Endothelial cell (in vitro differentiated cells): Measurements from ENCODE around the gene PRKCH. TPM values are rescaled to one million over a fixed set of nuclear protein-coding genes. Genes with fewer than 3 reads are reported as not detected.

Source experiments
- DNase-seq: peaks from one replicate; pipeline ENCODE4 v3.0.0; 2021; ENCODE audit warnings: low spot score
- H3K27ac Mint-ChIP-seq: one replicate; pipeline ENCODE4 v1.8.0; 2021; ENCODE audit warnings: mixed read lengths, inconsistent platforms; ENCODE audit not compliant: unreplicated experiment
- H3K27me3 Mint-ChIP-seq: one replicate; pipeline ENCODE4 v1.8.0; 2021; ENCODE audit warnings: mild to moderate bottlenecking, moderate library complexity, mixed read lengths, inconsistent platforms; ENCODE audit not compliant: unreplicated experiment
- H3K36me3 Mint-ChIP-seq: one replicate; pipeline ENCODE4 v1.8.0; 2021; ENCODE audit warnings: mild to moderate bottlenecking, low read depth, mixed read lengths, inconsistent platforms; ENCODE audit not compliant: unreplicated experiment
- H3K4me1 Mint-ChIP-seq: one replicate; pipeline ENCODE4 v1.8.0; 2021; ENCODE audit warnings: mild to moderate bottlenecking, mixed read lengths, inconsistent platforms; ENCODE audit not compliant: unreplicated experiment
- H3K4me3 Mint-ChIP-seq: one replicate; pipeline ENCODE4 v1.8.0; 2021; ENCODE audit warnings: mild to moderate bottlenecking, mixed read lengths, inconsistent platforms; ENCODE audit not compliant: unreplicated experiment
- H3K9me3 Mint-ChIP-seq: one replicate; pipeline ENCODE4 v1.8.0; 2021; ENCODE audit warnings: mixed read lengths, inconsistent platforms; ENCODE audit not compliant: unreplicated experiment
- total RNA-seq: library from RNA; stranded (reverse); fragmentation: NEBNext Ultra II Directional; extraction: Animal tissue kit (Norgen Biotek cat#: 25700); gene quantifications from one replicate; pipeline ENCODE4 v1.2.1, GENCODE V29; 2021; ENCODE audit not compliant: unreplicated experiment
- TF ChIP-seq, protein P1 (sequence below): fragments of 200-600 bp; sonication (generic); IDR thresholded peaks from one replicate; pipeline ENCODE4 v1.5.0; 2021; ENCODE audit warnings: antibody characterized with exemption; ENCODE audit not compliant: unreplicated experiment

Gene PRKCH
- total RNA-seq, 1 donor from 2014 or later, result 42.5 TPM

DNA sequence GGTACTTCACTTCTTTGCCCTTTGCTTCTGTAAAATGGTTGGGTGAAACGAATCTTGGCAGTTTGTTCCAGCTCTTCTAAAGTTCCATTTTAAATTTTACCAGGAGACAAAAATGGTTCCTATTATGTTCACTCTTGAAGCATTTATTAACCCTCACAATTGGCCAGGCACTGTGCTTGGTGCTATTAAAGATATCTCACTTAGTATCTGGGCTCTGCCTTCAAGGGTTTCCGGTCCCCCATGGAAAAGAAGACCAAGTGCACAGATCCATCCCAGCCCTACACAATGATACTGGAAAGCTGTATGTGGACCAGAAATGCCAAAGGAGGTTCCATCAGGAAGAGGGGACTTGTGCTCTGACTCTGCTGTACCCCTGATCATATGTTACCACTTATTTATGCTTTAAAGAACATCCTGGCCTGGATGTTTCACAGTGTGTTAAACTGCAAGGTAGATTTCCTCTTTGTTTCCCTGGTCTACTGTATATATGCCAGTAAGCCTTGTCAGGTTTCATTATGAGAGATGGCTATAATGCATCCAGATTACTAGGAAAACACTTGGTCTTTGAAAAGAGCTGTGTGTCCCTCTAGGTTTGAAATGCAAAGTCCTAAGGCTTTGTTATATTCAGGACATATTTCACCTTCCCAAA is 154.8 kb downstream of the PRKCH start:
- no peak for DNase-seq
- no peaks in the 10 kb centered on the region for H3K9me3 Mint-ChIP-seq
- peaks cover 14% of the 10 kb centered on the region for H3K27me3 Mint-ChIP-seq
- peaks cover 42% of the 10 kb centered on the region for H3K4me1 Mint-ChIP-seq
- H3K4me3 Mint-ChIP-seq, result no peak overlapping the region
- H3K36me3 Mint-ChIP-seq, result peaks cover 4% of the 10 kb centered on the region
- TF ChIP-seq, protein P1, sequence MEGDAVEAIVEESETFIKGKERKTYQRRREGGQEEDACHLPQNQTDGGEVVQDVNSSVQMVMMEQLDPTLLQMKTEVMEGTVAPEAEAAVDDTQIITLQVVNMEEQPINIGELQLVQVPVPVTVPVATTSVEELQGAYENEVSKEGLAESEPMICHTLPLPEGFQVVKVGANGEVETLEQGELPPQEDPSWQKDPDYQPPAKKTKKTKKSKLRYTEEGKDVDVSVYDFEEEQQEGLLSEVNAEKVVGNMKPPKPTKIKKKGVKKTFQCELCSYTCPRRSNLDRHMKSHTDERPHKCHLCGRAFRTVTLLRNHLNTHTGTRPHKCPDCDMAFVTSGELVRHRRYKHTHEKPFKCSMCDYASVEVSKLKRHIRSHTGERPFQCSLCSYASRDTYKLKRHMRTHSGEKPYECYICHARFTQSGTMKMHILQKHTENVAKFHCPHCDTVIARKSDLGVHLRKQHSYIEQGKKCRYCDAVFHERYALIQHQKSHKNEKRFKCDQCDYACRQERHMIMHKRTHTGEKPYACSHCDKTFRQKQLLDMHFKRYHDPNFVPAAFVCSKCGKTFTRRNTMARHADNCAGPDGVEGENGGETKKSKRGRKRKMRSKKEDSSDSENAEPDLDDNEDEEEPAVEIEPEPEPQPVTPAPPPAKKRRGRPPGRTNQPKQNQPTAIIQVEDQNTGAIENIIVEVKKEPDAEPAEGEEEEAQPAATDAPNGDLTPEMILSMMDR, result no peak
- H3K27ac Mint-ChIP-seq, result peak overlapping the region; percentile 84

DNA sequence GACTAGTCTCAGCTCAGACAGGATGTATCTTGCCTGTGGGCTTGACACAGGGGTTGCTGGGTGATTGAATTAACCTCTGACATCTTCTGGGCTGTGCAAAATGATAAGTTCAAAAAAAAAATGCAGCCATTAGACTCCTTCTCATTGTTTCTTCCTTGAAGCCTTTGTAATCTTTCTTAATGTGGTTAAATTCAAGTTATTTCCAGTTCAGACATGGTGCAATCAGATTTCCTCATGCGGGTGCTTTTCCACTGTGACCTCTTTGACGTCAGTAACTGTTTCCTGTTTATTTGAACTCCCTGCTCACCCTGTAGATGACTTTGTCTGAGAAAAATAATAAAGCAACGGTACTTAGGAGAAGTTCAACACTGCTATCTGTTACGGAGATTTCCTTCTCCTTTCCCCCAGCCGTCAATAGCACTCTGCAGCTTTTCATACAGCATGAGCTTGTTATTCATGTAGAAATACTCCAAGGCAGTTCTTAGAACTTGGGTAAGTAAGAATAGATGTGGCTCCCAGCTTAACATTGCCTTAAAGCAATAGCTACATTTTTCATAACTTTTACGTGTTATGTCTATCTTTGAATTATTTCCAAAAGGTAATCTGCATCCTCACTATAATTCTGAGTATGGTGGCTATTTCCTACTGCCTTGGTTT is 155.5 kb downstream of the PRKCH start:
- Mint-ChIP-seq H3K27me3 (peaks cover 11% of the 10 kb centered on the region), H3K4me3 (no peak overlapping the region), H3K9me3 (no peaks in the 10 kb centered on the region), H3K4me1 (peaks cover 36% of the 10 kb centered on the region), H3K27ac (peak overlapping the region; percentile 84), H3K36me3 (peaks cover 4% of the 10 kb centered on the region)
- TF ChIP-seq, protein P1, result no peak
- no peak for DNase-seq

DNA sequence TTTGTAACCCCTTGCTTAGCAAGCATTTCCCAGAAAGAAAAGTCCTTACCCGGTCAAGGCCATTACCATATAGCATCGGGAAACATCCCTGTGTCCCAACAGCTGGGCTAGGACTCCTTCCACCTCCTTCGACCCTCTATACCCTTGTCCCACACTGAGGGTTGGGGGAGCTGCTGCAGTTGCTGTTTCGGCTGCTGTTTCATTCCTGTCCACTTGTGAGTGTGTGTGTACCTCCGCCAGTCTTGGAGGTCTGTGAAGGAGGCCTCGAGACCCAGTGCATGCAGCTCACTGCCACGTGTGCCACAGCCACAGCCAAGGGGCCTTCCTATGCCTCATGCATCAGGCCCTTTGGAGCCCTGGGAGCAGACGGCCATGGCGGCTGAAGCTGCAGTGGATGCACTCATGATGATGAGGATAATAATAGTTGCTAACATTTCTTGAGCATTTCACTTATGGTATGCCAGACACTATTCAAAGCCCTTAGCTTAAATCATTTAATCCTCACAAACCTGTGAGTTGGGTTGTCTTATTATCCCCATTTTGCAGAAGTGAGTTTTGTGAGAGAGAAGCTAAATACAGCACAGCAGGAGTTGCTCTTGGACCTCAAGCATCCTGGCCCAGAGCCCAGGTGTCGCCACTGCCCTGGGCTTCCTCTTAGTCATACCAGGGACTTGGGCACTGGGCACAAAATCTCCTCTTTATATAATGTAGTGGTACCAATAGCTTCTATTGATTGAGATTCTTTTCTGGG is 156.5 kb downstream of the PRKCH start:
- no peak for DNase-seq
- Mint-ChIP-seq H3K9me3 (no peaks in the 10 kb centered on the region), H3K4me1 (peaks cover 26% of the 10 kb centered on the region), H3K27me3 (peaks cover 8% of the 10 kb centered on the region), H3K27ac (peak overlapping the region; percentile 57), H3K36me3 (peaks cover 1% of the 10 kb centered on the region), H3K4me3 (no peak overlapping the region)
- TF ChIP-seq, protein P1, result no peak

DNA sequence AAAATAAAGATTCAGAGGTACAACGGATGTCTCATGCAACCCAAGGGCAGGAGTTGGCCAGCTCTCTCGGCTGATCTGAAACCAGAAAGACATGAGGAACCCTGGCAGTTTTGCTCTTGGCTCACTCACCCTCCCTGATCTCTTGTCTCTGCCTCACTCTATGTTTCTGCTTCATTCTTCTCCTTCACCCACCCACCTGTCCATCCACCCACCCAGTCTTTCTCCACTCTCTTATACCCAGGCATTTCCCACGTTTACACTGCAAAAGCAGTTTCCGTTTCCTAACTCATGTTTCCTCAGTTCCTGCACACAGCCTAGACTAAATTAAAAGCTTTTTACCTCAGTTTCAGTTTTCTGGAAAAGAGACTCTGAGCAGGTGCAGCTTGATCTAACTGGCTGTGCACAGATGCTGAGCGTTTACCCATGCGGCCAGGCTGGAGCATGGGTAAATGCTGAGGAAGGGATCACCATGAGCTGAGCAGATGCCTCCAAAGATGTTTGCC is 157.6 kb downstream of the PRKCH start:
- Mint-ChIP-seq H3K4me3 (no peak overlapping the region), H3K4me1 (peaks cover 20% of the 10 kb centered on the region), H3K27me3 (peaks cover 7% of the 10 kb centered on the region), H3K36me3 (no peaks in the 10 kb centered on the region), H3K27ac (no peak overlapping the region), H3K9me3 (no peaks in the 10 kb centered on the region)
- TF ChIP-seq, protein P1, result no peak
- DNase-seq, result no peak
